Measurements from ENCODE around the gene CNPY3.

GRCh38 chr6:42966571-42966970, 37.3 kb downstream of the CNPY3 start:
- no peak for TF ChIP-seq MXI1 (conservative IDR thresholded peaks at IDR 0.05; ENCODE audit: poor library complexity, severe bottlenecking)
- no peak for TF ChIP-seq CTCF (IDR thresholded peaks at IDR 0.05; ENCODE audit: poor library complexity, severe bottlenecking)
- no peak for TF ChIP-seq POLR2AphosphoS5 (IDR thresholded peaks at IDR 0.05)
- TF ChIP-seq EP300 (conservative IDR thresholded peaks at IDR 0.05; ENCODE audit: poor library complexity, severe bottlenecking): no peak
